GM12878 (cell line): Measurements from ENCODE around the gene MACROD2.

ENCODE experiments used
- CEBPZ ChIP-seq: fragments of 150-350 bp; IDR thresholded peaks from 2 replicates; pipeline ENCODE4 v1.6.1; 2016; ENCODE audit warnings: low read depth, low read length
- ESRRA ChIP-seq: IDR thresholded peaks from 2 replicates; pipeline ENCODE4 v1.6.1; 2012; ENCODE audit warnings: mild to moderate bottlenecking, low read length, improper control_type of control experiment
- HCFC1 ChIP-seq: fragments of 150-350 bp; IDR thresholded peaks from 2 replicates; pipeline ENCODE4 v1.6.1; 2014; ENCODE audit warnings: low read length
- JUND ChIP-seq: IDR thresholded peaks from 2 replicates; pipeline ENCODE4 v1.6.1; 2012; ENCODE audit warnings: low read depth, mild to moderate bottlenecking, low read length, improper control_type of control experiment, moderate library complexity
- POLR2AphosphoS2 ChIP-seq: IDR thresholded peaks from 2 replicates; pipeline ENCODE4 v1.6.1; 2011; ENCODE audit warnings: low read depth, mild to moderate bottlenecking, low read length, improper control_type of control experiment, moderate library complexity
- RCOR1 ChIP-seq: conservative IDR thresholded peaks from 2 replicates; pipeline ENCODE4 v1.6.1; 2012; ENCODE audit warnings: low read depth, low read length, improper control_type of control experiment
- SP1 ChIP-seq: IDR thresholded peaks from one replicate; pipeline ENCODE4 v1.6.1; 2011; ENCODE audit warnings: low read depth, low read length
- USF2 ChIP-seq: IDR thresholded peaks from 2 replicates; pipeline ENCODE4 v1.6.1; 2011; ENCODE audit warnings: low read depth, low read length, improper control_type of control experiment, borderline replicate concordance
- TF ChIP-seq, protein P1 (sequence below), 3 experiments: IDR thresholded peaks in 2 of 3; conservative IDR thresholded peaks in 1 of 3; 2 replicates each; pipeline ENCODE4 v1.5.1; 2011; ENCODE audit warnings: low read depth in 3 of 3, low read length in 3 of 3, mild to moderate bottlenecking in 3 of 3, control low read depth in 2 of 3, moderate library complexity in 2 of 3, inconsistent platforms in 1 of 3, mixed read lengths in 1 of 3; ENCODE audit not compliant: control insufficient read depth in 2 of 3, insufficient read depth in 1 of 3; ENCODE audit errors: extremely low read depth in 1 of 3
- TF ChIP-seq, protein P2 (sequence below): IDR thresholded peaks from 2 replicates; pipeline ENCODE4 v1.6.1; 2012; ENCODE audit warnings: low read length, inconsistent platforms

GRCh38 chr20:16036331-16036730, 2041.0 kb downstream of the MACROD2 start:
- no peak for TF ChIP-seq POLR2AphosphoS2
- no peak for TF ChIP-seq USF2
- TF ChIP-seq, protein P1, sequence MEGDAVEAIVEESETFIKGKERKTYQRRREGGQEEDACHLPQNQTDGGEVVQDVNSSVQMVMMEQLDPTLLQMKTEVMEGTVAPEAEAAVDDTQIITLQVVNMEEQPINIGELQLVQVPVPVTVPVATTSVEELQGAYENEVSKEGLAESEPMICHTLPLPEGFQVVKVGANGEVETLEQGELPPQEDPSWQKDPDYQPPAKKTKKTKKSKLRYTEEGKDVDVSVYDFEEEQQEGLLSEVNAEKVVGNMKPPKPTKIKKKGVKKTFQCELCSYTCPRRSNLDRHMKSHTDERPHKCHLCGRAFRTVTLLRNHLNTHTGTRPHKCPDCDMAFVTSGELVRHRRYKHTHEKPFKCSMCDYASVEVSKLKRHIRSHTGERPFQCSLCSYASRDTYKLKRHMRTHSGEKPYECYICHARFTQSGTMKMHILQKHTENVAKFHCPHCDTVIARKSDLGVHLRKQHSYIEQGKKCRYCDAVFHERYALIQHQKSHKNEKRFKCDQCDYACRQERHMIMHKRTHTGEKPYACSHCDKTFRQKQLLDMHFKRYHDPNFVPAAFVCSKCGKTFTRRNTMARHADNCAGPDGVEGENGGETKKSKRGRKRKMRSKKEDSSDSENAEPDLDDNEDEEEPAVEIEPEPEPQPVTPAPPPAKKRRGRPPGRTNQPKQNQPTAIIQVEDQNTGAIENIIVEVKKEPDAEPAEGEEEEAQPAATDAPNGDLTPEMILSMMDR (IDR thresholded peaks at IDR 0.05 in 2 of 3, conservative IDR thresholded peaks at IDR 0.05 in 1 of 3; ENCODE audit: control insufficient read depth in 2 of 3, extremely low read depth in 1 of 3, insufficient read depth in 1 of 3, low read depth in 3 of 3, low read length in 3 of 3), result no peak
- TF ChIP-seq RCOR1, result no peak
- TF ChIP-seq, protein P2, sequence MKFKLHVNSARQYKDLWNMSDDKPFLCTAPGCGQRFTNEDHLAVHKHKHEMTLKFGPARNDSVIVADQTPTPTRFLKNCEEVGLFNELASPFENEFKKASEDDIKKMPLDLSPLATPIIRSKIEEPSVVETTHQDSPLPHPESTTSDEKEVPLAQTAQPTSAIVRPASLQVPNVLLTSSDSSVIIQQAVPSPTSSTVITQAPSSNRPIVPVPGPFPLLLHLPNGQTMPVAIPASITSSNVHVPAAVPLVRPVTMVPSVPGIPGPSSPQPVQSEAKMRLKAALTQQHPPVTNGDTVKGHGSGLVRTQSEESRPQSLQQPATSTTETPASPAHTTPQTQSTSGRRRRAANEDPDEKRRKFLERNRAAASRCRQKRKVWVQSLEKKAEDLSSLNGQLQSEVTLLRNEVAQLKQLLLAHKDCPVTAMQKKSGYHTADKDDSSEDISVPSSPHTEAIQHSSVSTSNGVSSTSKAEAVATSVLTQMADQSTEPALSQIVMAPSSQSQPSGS, result no peak
- no peak for TF ChIP-seq CEBPZ
- TF ChIP-seq HCFC1, result no peak
- no peak for TF ChIP-seq JUND
- TF ChIP-seq SP1, result no peak
- no peak for TF ChIP-seq ESRRA
